ENCODE results near the gene METTL24.
"Not testable (repeated sequence)": the region's sequence is repeated elsewhere in the genome, so short reads cannot be mapped to it uniquely, and the experiment has no call there.

The METTL24 gene

GRCh38 chr6:110239526-110240274 is 118.4 kb downstream of the METTL24 start:
- Histone ChIP-seq H3F3A (ENCODE audit: insufficient read depth, low read length) (no peaks in the 10 kb centered on the region), H3K9me2 (ENCODE audit: low read depth, low read length) (no peaks in the 10 kb centered on the region), H4K20me1 (ENCODE audit: insufficient read depth, low read length) (no peaks in the 10 kb centered on the region), H2AFZ (ENCODE audit: low read length) (no peak overlapping the region), H3K4me2 (ENCODE audit: low read length) (no peak overlapping the region), H3K4me1 (ENCODE audit: insufficient read depth, low read length, severe bottlenecking) (no peaks in the 10 kb centered on the region), H3K27ac (ENCODE audit: low read depth, low read length, poor library complexity, severe bottlenecking) (no peak overlapping the region), H3K4me3 (ENCODE audit: low read depth, low read length, poor library complexity, severe bottlenecking) (no peak overlapping the region), H3K36me3 (ENCODE audit: insufficient read depth, low read length) (peaks cover 15% of the 10 kb centered on the region), H3K79me2 (ENCODE audit: insufficient read depth, low read length) (no peaks in the 10 kb centered on the region), H3K27me3 (ENCODE audit: insufficient read depth, low read length) (no peaks in the 10 kb centered on the region), H3K9me3 (ENCODE audit: low read length) (no peaks in the 10 kb centered on the region), H3K9ac (ENCODE audit: low read length) (no peak overlapping the region)
- TF ChIP-seq CTCF (IDR thresholded peaks at IDR 0.05; ENCODE audit: low read length) (no peak), EZH2 (IDR thresholded peaks at IDR 0.05; ENCODE audit: borderline replicate concordance, low read length) (no peak)

GRCh38 chr6:110236007-110236406 is 122.1 kb downstream of the METTL24 start:
- H3K4me3 ChIP-seq (ENCODE audit: low read depth, low read length, poor library complexity, severe bottlenecking); H3K9me2 ChIP-seq (ENCODE audit: low read depth, low read length); H3K4me1 ChIP-seq (ENCODE audit: insufficient read depth, low read length, severe bottlenecking); H3K79me2 ChIP-seq (ENCODE audit: insufficient read depth, low read length); H3K27ac ChIP-seq (ENCODE audit: low read depth, low read length, poor library complexity, severe bottlenecking); H3K27me3 ChIP-seq (ENCODE audit: insufficient read depth, low read length); H3K9me3 ChIP-seq (ENCODE audit: low read length); H3F3A ChIP-seq (ENCODE audit: insufficient read depth, low read length); H4K20me1 ChIP-seq (ENCODE audit: insufficient read depth, low read length); H3K4me2 ChIP-seq (ENCODE audit: low read length); H2AFZ ChIP-seq (ENCODE audit: low read length); H3K9ac ChIP-seq (ENCODE audit: low read length): not testable (repeated sequence)
- H3K36me3 ChIP-seq (ENCODE audit: insufficient read depth, low read length) = peaks cover 15% of the 10 kb centered on the region

GRCh38 chr6:110233770-110234374 is 124.3 kb downstream of the METTL24 start:
- no peaks in the 10 kb centered on the region for H4K20me1 ChIP-seq (ENCODE audit: insufficient read depth, low read length)
- H3K4me1 ChIP-seq (ENCODE audit: insufficient read depth, low read length, severe bottlenecking) = peaks cover 8% of the 10 kb centered on the region
- no peak overlapping the region for H2AFZ ChIP-seq (ENCODE audit: low read length)
- H3K79me2 ChIP-seq (ENCODE audit: insufficient read depth, low read length) = no peaks in the 10 kb centered on the region
- H3K27me3 ChIP-seq (ENCODE audit: insufficient read depth, low read length) = no peaks in the 10 kb centered on the region
- H3K36me3 ChIP-seq (ENCODE audit: insufficient read depth, low read length) = peaks cover 26% of the 10 kb centered on the region
- H3K4me3 ChIP-seq (ENCODE audit: low read depth, low read length, poor library complexity, severe bottlenecking) = no peak overlapping the region
- no peaks in the 10 kb centered on the region for H3K9me3 ChIP-seq (ENCODE audit: low read length)
- no peak overlapping the region for H3K9ac ChIP-seq (ENCODE audit: low read length)
- no peaks in the 10 kb centered on the region for H3F3A ChIP-seq (ENCODE audit: insufficient read depth, low read length)
- no peak overlapping the region for H3K27ac ChIP-seq (ENCODE audit: low read depth, low read length, poor library complexity, severe bottlenecking)
- no peak overlapping the region for H3K4me2 ChIP-seq (ENCODE audit: low read length)
- TF ChIP-seq EZH2 (IDR thresholded peaks at IDR 0.05; ENCODE audit: borderline replicate concordance, low read length) (no peak), CTCF (IDR thresholded peaks at IDR 0.05; ENCODE audit: low read length) (no peak)
- H3K9me2 ChIP-seq (ENCODE audit: low read depth, low read length) = no peaks in the 10 kb centered on the region

GRCh38 chr6:110232450-110232849 is 125.7 kb downstream of the METTL24 start:
- TF ChIP-seq CTCF (IDR thresholded peaks at IDR 0.05; ENCODE audit: low read length) (no peak), EZH2 (IDR thresholded peaks at IDR 0.05; ENCODE audit: borderline replicate concordance, low read length) (no peak)
- peaks cover 30% of the 10 kb centered on the region for H3K36me3 ChIP-seq (ENCODE audit: insufficient read depth, low read length)
- H3K27ac ChIP-seq (ENCODE audit: low read depth, low read length, poor library complexity, severe bottlenecking) = no peak overlapping the region
- no peaks in the 10 kb centered on the region for H3F3A ChIP-seq (ENCODE audit: insufficient read depth, low read length)
- no peaks in the 10 kb centered on the region for H3K9me3 ChIP-seq (ENCODE audit: low read length)
- no peak overlapping the region for H3K4me3 ChIP-seq (ENCODE audit: low read depth, low read length, poor library complexity, severe bottlenecking)
- no peaks in the 10 kb centered on the region for H4K20me1 ChIP-seq (ENCODE audit: insufficient read depth, low read length)
- H3K4me2 ChIP-seq (ENCODE audit: low read length) = no peak overlapping the region
- no peaks in the 10 kb centered on the region for H3K79me2 ChIP-seq (ENCODE audit: insufficient read depth, low read length)
- H2AFZ ChIP-seq (ENCODE audit: low read length) = no peak overlapping the region
- no peaks in the 10 kb centered on the region for H3K27me3 ChIP-seq (ENCODE audit: insufficient read depth, low read length)
- H3K9me2 ChIP-seq (ENCODE audit: low read depth, low read length) = no peaks in the 10 kb centered on the region
- no peak overlapping the region for H3K9ac ChIP-seq (ENCODE audit: low read length)
- peaks cover 8% of the 10 kb centered on the region for H3K4me1 ChIP-seq (ENCODE audit: insufficient read depth, low read length, severe bottlenecking)
